HG03139 (cell line): ENCODE measurements around the gene EPB41L4A.
"Not testable (repeated sequence)": the region's sequence is repeated elsewhere in the genome, so short reads cannot be mapped to it uniquely, and the experiment has no call there.

ENCODE experiments used
- ATAC-seq: cut with Tn5 transposase; IDR thresholded peaks from one replicate; pipeline ENCODE4 v1.9.1; 2021; ENCODE audit not compliant: unreplicated experiment

Gene EPB41L4A

GRCh38 chr5:112217843-112218579 lies 201.1 kb downstream of the EPB41L4A start:
- no peak for ATAC-seq

GRCh38 chr5:112216140-112216539 lies 202.9 kb downstream of the EPB41L4A start:
- no peak for ATAC-seq

GRCh38 chr5:112210430-112211005 lies 208.6 kb downstream of the EPB41L4A start:
- ATAC-seq = no peak

- ATAC-seq = no peak
Measured at GRCh38 chr5:112208699-112209615, 210.1 kb downstream of the EPB41L4A start.

- ATAC-seq = not testable (repeated sequence)
Measured at GRCh38 chr5:112208195-112208594, 210.9 kb downstream of the EPB41L4A start.

- no peak for ATAC-seq
Measured at GRCh38 chr5:112205846-112206245, 213.2 kb downstream of the EPB41L4A start.

GRCh38 chr5:112203229-112203628 lies 215.8 kb downstream of the EPB41L4A start:
- no peak for ATAC-seq

GRCh38 chr5:112202694-112203093 lies 216.4 kb downstream of the EPB41L4A start:
- ATAC-seq = no peak

- no peak for ATAC-seq
Measured at GRCh38 chr5:112201141-112201540, 217.9 kb downstream of the EPB41L4A start.

- ATAC-seq = no peak
Measured at GRCh38 chr5:112200131-112200530, 218.9 kb downstream of the EPB41L4A start.

GRCh38 chr5:112196584-112196983 lies 222.5 kb downstream of the EPB41L4A start:
- ATAC-seq = no peak

GRCh38 chr5:112195924-112196323 lies 223.2 kb downstream of the EPB41L4A start:
- no peak for ATAC-seq

GRCh38 chr5:112192866-112193265 lies 226.2 kb downstream of the EPB41L4A start:
- ATAC-seq = no peak

- ATAC-seq = no peak
Measured at GRCh38 chr5:112192072-112192471, 227.0 kb downstream of the EPB41L4A start.

GRCh38 chr5:112189391-112189790 lies 229.7 kb downstream of the EPB41L4A start:
- no peak for ATAC-seq

GRCh38 chr5:112186401-112186990 lies 232.6 kb downstream of the EPB41L4A start:
- ATAC-seq = no peak

- no peak for ATAC-seq
Measured at GRCh38 chr5:112183874-112184273, 235.2 kb downstream of the EPB41L4A start.

GRCh38 chr5:112183103-112183711 lies 235.9 kb downstream of the EPB41L4A start:
- no peak for ATAC-seq

GRCh38 chr5:112179290-112179689 lies 239.8 kb downstream of the EPB41L4A start:
- no peak for ATAC-seq

- ATAC-seq = peak; percentile 69
Measured at GRCh38 chr5:112174959-112175594, 244.0 kb downstream of the EPB41L4A start.
